CD14-positive monocyte (primary cell): ENCODE results near the gene CR2. TPM values are rescaled to one million over a fixed set of nuclear protein-coding genes. Genes with fewer than 3 reads are reported as not detected.

Source experiments
- DNase-seq, 3 donors: peaks; one replicate each; pipeline ENCODE4 v3.0.0-alpha.2; 2011 to 2022
- H2AFZ ChIP-seq: 2 replicates; pipeline ENCODE4 v1.6.0; 2012; ENCODE audit warnings: mild to moderate bottlenecking, low read depth, low read length, inconsistent platforms; ENCODE audit not compliant: insufficient read depth, poor library complexity, severe bottlenecking
- H3K27ac ChIP-seq, 2 donors: 1 replicate in 1 of 2; 2 replicates in 1 of 2; pipeline ENCODE4 v1.5.1; 2012 to 2013; ENCODE audit warnings: low read length in 2 of 2, control low read depth in 1 of 2, inconsistent platforms in 1 of 2, low read depth in 1 of 2, mild to moderate bottlenecking in 1 of 2
- H3K27me3 ChIP-seq, 2 donors: one replicate each; pipeline versions ENCODE4 v1.6.0 to v1.6.1; 2011 to 2013; ENCODE audit warnings: low read length in 2 of 2; ENCODE audit not compliant: control insufficient read depth in 2 of 2, insufficient read depth in 2 of 2
- H3K36me3 ChIP-seq, 2 donors: replicated peaks in 1 of 2; 1 replicate in 1 of 2; 2 replicates in 1 of 2; pipeline versions ENCODE4 v1.5.1 to v1.6.1; 2012 to 2013; ENCODE audit warnings: low read length in 2 of 2, control low read depth in 1 of 2, inconsistent platforms in 1 of 2, mild to moderate bottlenecking in 1 of 2; ENCODE audit not compliant: insufficient read depth in 2 of 2, control insufficient read depth in 1 of 2
- H3K4me1 ChIP-seq, 2 donors: 1 replicate in 1 of 2; 2 replicates in 1 of 2; pipeline versions ENCODE4 v1.5.1 to v1.6.1; 2012 to 2013; ENCODE audit warnings: low read length in 2 of 2, control low read depth in 1 of 2, inconsistent platforms in 1 of 2, mild to moderate bottlenecking in 1 of 2, moderate library complexity in 1 of 2; ENCODE audit not compliant: insufficient read depth in 2 of 2, control insufficient read depth in 1 of 2
- H3K4me2 ChIP-seq: replicated peaks from 2 replicates; pipeline ENCODE3; 2012; ENCODE audit warnings: low read length, moderate library complexity, mild to moderate bottlenecking; ENCODE audit not compliant: poor library complexity, severe bottlenecking; ENCODE audit errors: extremely low read depth
- H3K4me3 ChIP-seq, 3 experiments: fragments of 200-600 bp in 1 of 3; sonication (generic) in 1 of 3; replicated peaks in 1 of 3; 1 replicate in 2 of 3; 2 replicates in 1 of 3; pipeline ENCODE4 v1.5.1; 2011 to 2013; ENCODE audit warnings: low read length in 3 of 3, mild to moderate bottlenecking in 3 of 3, control low read depth in 2 of 3, low read depth in 2 of 3, inconsistent platforms in 1 of 3, moderate library complexity in 1 of 3
- H3K79me2 ChIP-seq: 2 replicates; pipeline ENCODE4 v1.6.0; 2012; ENCODE audit warnings: mild to moderate bottlenecking, control low read depth, inconsistent platforms, low read length, moderate library complexity; ENCODE audit not compliant: insufficient read depth
- H3K9ac ChIP-seq: 2 replicates; pipeline ENCODE4 v1.6.0; 2017; ENCODE audit warnings: low read length, mild to moderate bottlenecking; ENCODE audit not compliant: insufficient read depth, poor library complexity, severe bottlenecking
- H3K9me3 ChIP-seq, 2 donors: replicated peaks in 1 of 2; 1 replicate in 1 of 2; 2 replicates in 1 of 2; pipeline versions ENCODE4 v1.5.1 to v1.6.1; 2012 to 2013; ENCODE audit warnings: low read length in 2 of 2, control low read depth in 1 of 2; ENCODE audit not compliant: control insufficient read depth in 1 of 2, insufficient read depth in 1 of 2
- H4K20me1 ChIP-seq: 2 replicates; pipeline ENCODE4 v1.6.0; 2012; ENCODE audit warnings: mild to moderate bottlenecking, low read length, control low read depth, moderate library complexity; ENCODE audit not compliant: insufficient read depth
- H3K27ac Mint-ChIP-seq, 7 donors: one replicate each; pipeline ENCODE4 v1.8.0; 2020; ENCODE audit warnings: mild to moderate bottlenecking in 7 of 7, mixed read lengths in 7 of 7, moderate library complexity in 6 of 7, inconsistent platforms in 2 of 7
- H3K27me3 Mint-ChIP-seq, 3 donors: one replicate each; pipeline ENCODE4 v1.8.0; 2021 to 2022; ENCODE audit warnings: low read depth in 3 of 3, mild to moderate bottlenecking in 3 of 3, mixed read lengths in 3 of 3, moderate library complexity in 3 of 3, inconsistent platforms in 1 of 3
- H3K36me3 Mint-ChIP-seq, 2 donors: one replicate each; pipeline ENCODE4 v1.8.0; 2020; ENCODE audit warnings: mixed read lengths in 2 of 2, inconsistent platforms in 1 of 2, mild to moderate bottlenecking in 1 of 2
- H3K4me1 Mint-ChIP-seq: one replicate; pipeline ENCODE4 v1.8.0; 2020; ENCODE audit warnings: mild to moderate bottlenecking, mixed read lengths
- H3K4me3 Mint-ChIP-seq, 2 donors: one replicate each; pipeline ENCODE4 v1.8.0; 2020; ENCODE audit warnings: mild to moderate bottlenecking in 2 of 2, mixed read lengths in 2 of 2, moderate library complexity in 1 of 2
- H3K9me3 Mint-ChIP-seq, 7 donors: one replicate each; pipeline ENCODE4 v1.8.0; 2020 to 2022; ENCODE audit warnings: mixed read lengths in 7 of 7, mild to moderate bottlenecking in 6 of 7, moderate library complexity in 6 of 7, inconsistent platforms in 2 of 7
- WGBS: methylation state at CpG from one replicate; pipeline ENCODE4 v1.1.5; 2013; ENCODE audit warnings: missing lambda C conversion rate; ENCODE audit not compliant: insufficient coverage; 5-methylcytosine and 5-hydroxymethylcytosine counted together
- intact Hi-C, 2 donors: fragments of 100-400 bp; cut with micrococcal nuclease; formaldehyde crosslinking; loops; one replicate each; pipeline versions ENCODE4 v1.15.0 to v1.15.1; 2023
- polyA plus RNA-seq, 3 donors: library from polyadenylated mRNA; depleted of rRNA in 1 of 3; unstranded in 2 of 3; stranded (reverse) in 1 of 3; fragments of 300-500 nt in 2 of 3; fragments of >200 nt in 1 of 3; fragmentation: Illumina TruSeq in 2 of 3; gene quantifications; 1 replicate in 2 of 3; 2 replicates in 1 of 3; pipeline ENCODE4 v1.2.3, GENCODE V29; 2012 to 2021
- TF ChIP-seq, protein P1 (sequence below): fragments of 200-600 bp; IDR thresholded peaks from one replicate; pipeline ENCODE4 v1.8.0; 2022; ENCODE audit warnings: antibody characterized with exemption, mild to moderate bottlenecking

Gene CR2
- polyA plus RNA-seq, 3 donors = 0.05 to 0.28 (median 0.08) TPM

DNA sequence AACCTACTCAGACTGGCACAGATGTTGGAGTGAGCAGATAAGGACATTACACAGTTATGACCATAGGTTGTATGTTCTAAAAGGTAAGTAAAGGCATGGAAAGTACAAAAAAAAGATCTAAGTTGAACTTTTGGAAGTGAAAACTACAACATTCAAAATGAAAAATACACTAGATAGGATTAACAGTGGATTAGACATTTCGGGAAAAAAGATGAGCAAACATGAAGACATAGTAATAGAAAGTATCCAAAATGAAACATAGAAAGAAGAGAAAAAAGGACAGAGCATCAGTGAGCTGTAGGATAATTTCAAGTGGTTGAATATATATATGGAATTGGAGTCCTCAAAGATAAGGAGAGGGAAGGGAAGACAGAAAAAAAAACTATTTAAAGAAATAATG is 34.0 kb upstream of the CR2 start:
- H3K27me3 Mint-ChIP-seq = peaks cover 0 to 8% (median 2%) of the 10 kb centered on the region in 3 donors
- no peak overlapping the region for H3K4me3 Mint-ChIP-seq
- H3K9me3 Mint-ChIP-seq = peaks cover 3 to 20% (median 8%) of the 10 kb centered on the region in 7 donors
- no peak overlapping the region for H3K4me3 ChIP-seq
- no peaks in the 10 kb centered on the region for H3K79me2 ChIP-seq
- no peak overlapping the region for H3K4me2 ChIP-seq
- peaks cover 34% of the 10 kb centered on the region for H3K4me1 Mint-ChIP-seq
- H3K36me3 ChIP-seq = no peaks in the 10 kb centered on the region
- no peaks in the 10 kb centered on the region for H3K36me3 Mint-ChIP-seq
- no peaks in the 10 kb centered on the region for H3K9me3 ChIP-seq
- H3K9ac ChIP-seq = no peak overlapping the region
- no CpG with 5 or more reads among the region's 1 CpG for WGBS
- H2AFZ ChIP-seq = no peak overlapping the region
- DNase-seq = no peak
- peaks cover 37 to 41% of the 10 kb centered on the region in 2 donors for H3K4me1 ChIP-seq
- no peaks in the 10 kb centered on the region for H4K20me1 ChIP-seq
- intact Hi-C loops = loop anchor here in 1 of 2 donors (5.0 kb wide), 1 partner anchor 42 kb away; no protein-coding TSS in a partner anchor
- no peak overlapping the region for H3K27ac ChIP-seq
- TF ChIP-seq, protein P1, sequence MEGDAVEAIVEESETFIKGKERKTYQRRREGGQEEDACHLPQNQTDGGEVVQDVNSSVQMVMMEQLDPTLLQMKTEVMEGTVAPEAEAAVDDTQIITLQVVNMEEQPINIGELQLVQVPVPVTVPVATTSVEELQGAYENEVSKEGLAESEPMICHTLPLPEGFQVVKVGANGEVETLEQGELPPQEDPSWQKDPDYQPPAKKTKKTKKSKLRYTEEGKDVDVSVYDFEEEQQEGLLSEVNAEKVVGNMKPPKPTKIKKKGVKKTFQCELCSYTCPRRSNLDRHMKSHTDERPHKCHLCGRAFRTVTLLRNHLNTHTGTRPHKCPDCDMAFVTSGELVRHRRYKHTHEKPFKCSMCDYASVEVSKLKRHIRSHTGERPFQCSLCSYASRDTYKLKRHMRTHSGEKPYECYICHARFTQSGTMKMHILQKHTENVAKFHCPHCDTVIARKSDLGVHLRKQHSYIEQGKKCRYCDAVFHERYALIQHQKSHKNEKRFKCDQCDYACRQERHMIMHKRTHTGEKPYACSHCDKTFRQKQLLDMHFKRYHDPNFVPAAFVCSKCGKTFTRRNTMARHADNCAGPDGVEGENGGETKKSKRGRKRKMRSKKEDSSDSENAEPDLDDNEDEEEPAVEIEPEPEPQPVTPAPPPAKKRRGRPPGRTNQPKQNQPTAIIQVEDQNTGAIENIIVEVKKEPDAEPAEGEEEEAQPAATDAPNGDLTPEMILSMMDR = no peak
- no peak overlapping the region for H3K27ac Mint-ChIP-seq
- no peaks in the 10 kb centered on the region for H3K27me3 ChIP-seq

DNA sequence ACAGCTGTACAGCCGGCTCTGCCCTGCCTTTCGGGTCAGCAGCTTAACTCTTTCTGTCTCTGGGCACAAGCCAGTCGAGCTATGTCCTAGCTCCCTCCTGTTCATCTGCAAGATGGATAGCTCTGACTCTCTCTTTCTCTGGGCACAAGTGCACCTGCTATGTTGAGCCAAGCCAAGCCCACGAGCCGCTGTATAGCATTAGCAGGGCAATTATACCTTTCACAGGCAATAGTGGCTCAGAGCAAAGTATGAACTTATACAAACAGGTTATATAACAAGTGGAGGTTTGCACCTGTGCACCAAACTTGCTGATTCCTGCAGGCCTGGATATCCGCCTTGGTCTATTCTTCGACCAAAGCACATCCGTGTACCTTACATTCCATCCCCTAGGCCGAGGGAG is 33.0 kb upstream of the CR2 start:
- no peak overlapping the region for H3K4me3 Mint-ChIP-seq
- Histone ChIP-seq H2AFZ (no peak overlapping the region), H4K20me1 (no peaks in the 10 kb centered on the region), H3K4me2 (no peak overlapping the region), H3K36me3 (no peaks in the 10 kb centered on the region), H3K4me1 (peaks cover 27 to 31% of the 10 kb centered on the region in 2 donors), H3K4me3 (no peak overlapping the region), H3K27me3 (no peaks in the 10 kb centered on the region), H3K27ac (no peak overlapping the region), H3K79me2 (no peaks in the 10 kb centered on the region), H3K9ac (no peak overlapping the region), H3K9me3 (no peaks in the 10 kb centered on the region)
- TF ChIP-seq, protein P1 = no peak
- no peak for DNase-seq
- H3K27ac Mint-ChIP-seq = no peak overlapping the region
- H3K4me1 Mint-ChIP-seq = peaks cover 26% of the 10 kb centered on the region
- WGBS = over 99% methylated on average over 7 of the region's 9 CpGs
- no peaks in the 10 kb centered on the region for H3K36me3 Mint-ChIP-seq
- peaks cover 3 to 22% (median 8%) of the 10 kb centered on the region in 7 donors for H3K9me3 Mint-ChIP-seq
- peaks cover 0 to 8% (median 0%) of the 10 kb centered on the region in 3 donors for H3K27me3 Mint-ChIP-seq
- intact Hi-C loops = loop anchor here in 1 of 2 donors (5.0 kb wide), 1 partner anchor 41 kb away; no protein-coding TSS in a partner anchor
